ENCODE data around the gene SMTNL2.

DNA sequence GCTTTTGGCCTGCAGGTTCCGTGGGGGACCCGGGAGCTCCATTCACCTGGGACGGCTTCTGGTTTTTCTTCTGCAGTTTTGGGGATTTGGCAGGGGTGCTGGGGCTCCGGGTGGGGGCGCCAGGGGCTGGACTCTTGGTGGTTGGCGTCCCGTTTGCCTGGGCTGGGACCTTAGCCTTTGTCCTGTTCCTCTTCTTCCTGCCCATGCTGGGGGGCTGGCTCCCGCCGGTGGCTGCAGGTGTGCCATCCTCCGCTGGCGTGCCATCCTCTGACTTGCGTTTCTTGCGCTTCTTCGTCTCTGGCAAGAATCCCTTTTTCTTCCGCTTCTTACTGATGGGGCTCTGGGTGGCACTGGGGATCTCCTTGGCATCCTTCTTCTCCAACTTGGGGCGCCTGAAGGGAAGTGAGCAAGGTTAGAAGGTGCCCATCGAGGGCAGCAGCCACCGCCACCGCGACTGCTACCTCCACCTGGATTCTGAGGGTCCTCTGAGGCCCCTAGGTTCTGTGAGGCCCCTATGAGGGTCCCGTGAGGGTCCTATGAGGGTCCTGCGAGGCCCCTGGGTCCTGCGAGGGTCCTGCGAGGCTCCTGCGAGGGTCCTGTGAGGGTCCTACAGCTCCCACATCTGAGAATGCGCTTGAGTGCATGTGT, 44.6 kb upstream of the SMTNL2 start:
- TF ChIP-seq POLR2A (IDR thresholded peaks at IDR 0.05; ENCODE audit: low read depth, low read length): no peak
- TF ChIP-seq CTCF (conservative IDR thresholded peaks at IDR 0.05; ENCODE audit: low read depth, low read length): no peak
- no peak for TF ChIP-seq MXI1 (IDR thresholded peaks at IDR 0.05; ENCODE audit: borderline replicate concordance, low read depth, low read length)
- TF ChIP-seq CEBPB (IDR thresholded peaks at IDR 0.05; ENCODE audit: low read depth, low read length): no peak
- TF ChIP-seq, protein P1, sequence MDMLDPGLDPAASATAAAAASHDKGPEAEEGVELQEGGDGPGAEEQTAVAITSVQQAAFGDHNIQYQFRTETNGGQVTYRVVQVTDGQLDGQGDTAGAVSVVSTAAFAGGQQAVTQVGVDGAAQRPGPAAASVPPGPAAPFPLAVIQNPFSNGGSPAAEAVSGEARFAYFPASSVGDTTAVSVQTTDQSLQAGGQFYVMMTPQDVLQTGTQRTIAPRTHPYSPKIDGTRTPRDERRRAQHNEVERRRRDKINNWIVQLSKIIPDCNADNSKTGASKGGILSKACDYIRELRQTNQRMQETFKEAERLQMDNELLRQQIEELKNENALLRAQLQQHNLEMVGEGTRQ (IDR thresholded peaks at IDR 0.05; ENCODE audit: low read depth, low read length): no peak
- TF ChIP-seq RCOR1 (IDR thresholded peaks at IDR 0.05; ENCODE audit: insufficient replicate concordance, low read length): no peak
- TF ChIP-seq MAFK (IDR thresholded peaks at IDR 0.05; ENCODE audit: low read depth, low read length): no peak
- no peak for TF ChIP-seq BHLHE40 (IDR thresholded peaks at IDR 0.05; ENCODE audit: low read depth, low read length)
- TF ChIP-seq NFE2L2 (IDR thresholded peaks at IDR 0.05; ENCODE audit: low read depth, low read length): no peak
- TF ChIP-seq SMC3 (IDR thresholded peaks at IDR 0.05; ENCODE audit: low read depth, low read length): no peak

Data from IMR-90 (cell line).